ENCODE data around the gene SLC37A2.

DNA sequence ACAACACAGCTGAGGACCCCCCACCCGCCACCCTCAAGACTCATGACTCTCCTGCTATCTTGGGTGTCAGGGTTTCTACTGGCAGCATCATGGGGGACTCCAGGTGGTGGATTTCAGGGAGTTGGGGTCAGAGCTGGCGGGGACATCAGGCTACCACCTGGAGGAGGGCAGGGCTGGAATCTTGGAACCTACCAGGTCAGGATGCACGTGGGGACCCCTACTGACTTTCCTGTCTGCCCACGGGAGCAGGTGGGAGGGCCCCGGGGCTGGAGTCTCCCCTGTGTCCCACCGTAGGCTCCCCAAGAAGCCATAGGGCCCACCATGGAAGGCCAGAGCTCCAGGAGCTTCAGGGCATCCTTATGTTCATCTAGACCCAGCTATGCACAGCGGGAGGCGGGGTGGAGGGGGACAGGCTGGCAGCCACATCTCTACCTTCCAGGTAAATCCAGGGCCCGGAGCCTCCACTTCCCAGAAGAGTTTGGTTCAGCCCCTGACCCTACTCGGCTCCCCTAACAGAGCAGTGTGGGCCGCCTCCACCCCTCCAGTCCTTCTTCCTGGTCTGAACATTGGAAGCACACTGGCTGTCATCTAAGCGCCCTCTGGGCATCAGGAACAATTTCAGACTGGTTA is 10.0 kb downstream of the SLC37A2 start:
- TF ChIP-seq BHLHE40 (IDR thresholded peaks at IDR 0.05; ENCODE audit: low read depth, low read length), result no peak
- TF ChIP-seq, protein P1, sequence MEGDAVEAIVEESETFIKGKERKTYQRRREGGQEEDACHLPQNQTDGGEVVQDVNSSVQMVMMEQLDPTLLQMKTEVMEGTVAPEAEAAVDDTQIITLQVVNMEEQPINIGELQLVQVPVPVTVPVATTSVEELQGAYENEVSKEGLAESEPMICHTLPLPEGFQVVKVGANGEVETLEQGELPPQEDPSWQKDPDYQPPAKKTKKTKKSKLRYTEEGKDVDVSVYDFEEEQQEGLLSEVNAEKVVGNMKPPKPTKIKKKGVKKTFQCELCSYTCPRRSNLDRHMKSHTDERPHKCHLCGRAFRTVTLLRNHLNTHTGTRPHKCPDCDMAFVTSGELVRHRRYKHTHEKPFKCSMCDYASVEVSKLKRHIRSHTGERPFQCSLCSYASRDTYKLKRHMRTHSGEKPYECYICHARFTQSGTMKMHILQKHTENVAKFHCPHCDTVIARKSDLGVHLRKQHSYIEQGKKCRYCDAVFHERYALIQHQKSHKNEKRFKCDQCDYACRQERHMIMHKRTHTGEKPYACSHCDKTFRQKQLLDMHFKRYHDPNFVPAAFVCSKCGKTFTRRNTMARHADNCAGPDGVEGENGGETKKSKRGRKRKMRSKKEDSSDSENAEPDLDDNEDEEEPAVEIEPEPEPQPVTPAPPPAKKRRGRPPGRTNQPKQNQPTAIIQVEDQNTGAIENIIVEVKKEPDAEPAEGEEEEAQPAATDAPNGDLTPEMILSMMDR (conservative IDR thresholded peaks at IDR 0.05; ENCODE audit: low read depth, low read length), result no peak
- no peak for TF ChIP-seq MAFK (IDR thresholded peaks at IDR 0.05; ENCODE audit: low read depth, low read length)
- no peak for TF ChIP-seq RFX5 (IDR thresholded peaks at IDR 0.05; ENCODE audit: low read depth, low read length)
- TF ChIP-seq MAZ (IDR thresholded peaks at IDR 0.05; ENCODE audit: borderline replicate concordance, low read depth, low read length), result no peak
- TF ChIP-seq POLR2A (IDR thresholded peaks at IDR 0.05; ENCODE audit: low read depth, low read length), result no peak
- no peak for TF ChIP-seq FOS (IDR thresholded peaks at IDR 0.05; ENCODE audit: low read depth, low read length)
- no peak for TF ChIP-seq RAD21 (IDR thresholded peaks at IDR 0.05; ENCODE audit: low read length)
- TF ChIP-seq SMC3 (IDR thresholded peaks at IDR 0.05; ENCODE audit: low read depth, low read length), result no peak
- TF ChIP-seq, protein P2, sequence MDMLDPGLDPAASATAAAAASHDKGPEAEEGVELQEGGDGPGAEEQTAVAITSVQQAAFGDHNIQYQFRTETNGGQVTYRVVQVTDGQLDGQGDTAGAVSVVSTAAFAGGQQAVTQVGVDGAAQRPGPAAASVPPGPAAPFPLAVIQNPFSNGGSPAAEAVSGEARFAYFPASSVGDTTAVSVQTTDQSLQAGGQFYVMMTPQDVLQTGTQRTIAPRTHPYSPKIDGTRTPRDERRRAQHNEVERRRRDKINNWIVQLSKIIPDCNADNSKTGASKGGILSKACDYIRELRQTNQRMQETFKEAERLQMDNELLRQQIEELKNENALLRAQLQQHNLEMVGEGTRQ (IDR thresholded peaks at IDR 0.05; ENCODE audit: low read depth, low read length), result no peak
- TF ChIP-seq RCOR1 (IDR thresholded peaks at IDR 0.05; ENCODE audit: insufficient replicate concordance, low read length), result no peak

All from IMR-90 (cell line).